Stimulated activated CD4-positive, alpha-beta T cell treated with anti-CD3 and anti-CD28 coated beads, Interleukin-1b, Interleukin-23, amount 100 ng/mL, for 1 hour (primary cell): ENCODE results near the gene ABL1.

Experiments used
- DNase-seq, 2 donors: peaks; one replicate each; pipeline ENCODE4 v3.0.0-alpha.2; 2020; ENCODE audit warnings: low read depth in 2 of 2

ABL1 gene

DNA sequence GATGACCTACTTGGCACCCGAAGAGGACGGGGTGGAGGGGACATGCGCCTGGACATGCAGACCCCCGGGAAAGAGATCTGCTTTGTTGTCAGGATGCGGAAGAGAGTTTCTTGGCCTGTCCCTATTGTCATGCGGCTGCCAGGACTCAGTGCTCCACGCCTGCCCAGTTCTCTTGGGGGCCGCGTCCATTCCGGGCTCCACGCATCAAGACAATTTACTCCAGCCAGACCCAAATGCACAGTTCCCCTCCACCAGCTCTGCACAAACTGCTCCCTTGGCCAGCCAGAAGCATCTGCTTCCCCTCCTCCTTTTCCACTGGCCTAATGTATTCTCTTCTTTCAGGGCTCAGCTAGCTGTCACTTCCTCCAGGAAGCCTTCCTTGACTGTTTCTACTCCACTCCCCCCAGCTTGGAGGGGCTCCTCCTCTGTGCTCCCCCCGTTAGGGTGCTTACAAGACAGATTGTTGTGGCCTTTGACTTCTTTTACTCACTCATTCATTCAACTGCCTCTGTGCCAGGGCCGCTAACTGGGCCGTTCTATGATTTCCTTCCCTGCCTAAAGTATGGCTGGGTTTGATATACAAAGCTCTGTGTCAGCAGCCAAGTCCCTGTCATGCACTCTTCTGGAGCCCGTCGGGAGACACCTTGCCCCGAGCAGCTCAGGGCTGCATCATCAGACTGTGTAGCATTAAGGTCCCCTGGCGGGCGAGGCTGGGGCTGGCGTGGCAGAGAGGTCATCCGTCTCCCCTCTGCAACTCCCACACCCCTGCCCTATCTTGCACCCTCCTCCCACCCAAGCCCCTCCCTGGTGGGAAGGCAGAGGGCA is 97.4 kb downstream of the ABL1 start:
- no peak for DNase-seq

DNA sequence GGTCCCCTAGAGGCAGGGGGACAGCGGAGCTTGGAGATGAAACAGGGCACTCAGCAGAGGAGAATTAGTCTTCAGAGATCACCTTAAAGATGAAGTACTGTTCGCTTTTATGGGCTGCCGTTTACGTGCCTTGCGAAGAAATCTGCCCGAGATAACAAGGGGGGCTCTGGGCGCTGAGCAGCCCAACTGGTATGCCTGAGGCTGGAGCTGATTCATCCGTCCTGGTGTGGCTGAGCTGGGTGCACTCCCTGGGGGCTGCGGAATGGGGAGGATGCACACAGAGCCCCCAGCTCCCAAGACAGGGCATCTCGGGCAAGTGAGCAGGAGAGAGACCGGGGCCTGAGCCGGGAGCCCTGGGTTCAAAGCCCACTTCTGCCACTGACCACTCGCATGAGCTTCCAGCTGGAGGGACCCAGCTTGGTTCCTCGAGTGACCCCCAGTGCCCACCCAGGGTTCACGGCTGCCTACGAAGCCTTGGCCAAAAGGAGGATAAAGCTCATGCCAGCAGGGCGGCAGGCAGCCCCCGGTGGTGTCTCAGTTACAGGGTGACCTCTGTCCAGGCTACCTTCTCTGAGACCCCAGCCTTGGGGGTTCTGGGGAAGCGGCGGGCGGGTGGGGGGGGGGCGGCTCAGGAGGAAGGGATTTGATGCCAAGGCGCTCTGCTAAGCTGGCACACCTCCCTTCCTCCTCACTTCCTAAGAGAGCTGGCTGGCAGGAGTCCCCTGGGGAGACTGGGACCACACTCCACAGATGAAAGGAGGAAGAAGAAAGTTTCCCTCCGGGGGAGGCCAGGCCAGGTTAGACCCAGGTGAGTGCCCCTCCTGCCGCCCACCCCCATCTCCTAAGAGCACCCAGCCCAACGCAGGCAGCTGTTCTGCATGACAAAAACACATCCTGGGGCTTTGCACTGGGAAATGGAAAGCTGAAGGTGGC is 98.3 kb downstream of the ABL1 start:
- DNase-seq = no peak

DNA sequence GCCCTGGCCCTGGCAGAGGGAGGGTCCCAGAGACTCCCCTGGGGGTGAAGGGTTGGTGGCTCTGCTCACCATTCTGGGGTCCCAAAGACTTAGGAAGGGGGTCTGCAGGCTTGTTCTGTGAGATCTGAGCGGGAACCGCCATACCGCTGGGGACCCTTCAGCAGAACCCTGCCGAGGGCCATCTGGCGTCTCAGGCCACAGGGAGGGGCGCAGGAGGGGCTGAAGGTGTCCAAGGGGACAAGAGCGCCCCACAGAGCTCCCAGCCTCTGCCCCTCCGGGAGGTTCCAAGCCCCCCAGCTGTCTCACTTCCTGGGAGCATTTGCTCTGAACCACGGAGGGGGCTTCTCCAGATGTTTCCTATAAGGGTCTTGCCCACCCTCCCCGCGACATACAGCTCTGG is 99.2 kb downstream of the ABL1 start:
- no peak for DNase-seq

DNA sequence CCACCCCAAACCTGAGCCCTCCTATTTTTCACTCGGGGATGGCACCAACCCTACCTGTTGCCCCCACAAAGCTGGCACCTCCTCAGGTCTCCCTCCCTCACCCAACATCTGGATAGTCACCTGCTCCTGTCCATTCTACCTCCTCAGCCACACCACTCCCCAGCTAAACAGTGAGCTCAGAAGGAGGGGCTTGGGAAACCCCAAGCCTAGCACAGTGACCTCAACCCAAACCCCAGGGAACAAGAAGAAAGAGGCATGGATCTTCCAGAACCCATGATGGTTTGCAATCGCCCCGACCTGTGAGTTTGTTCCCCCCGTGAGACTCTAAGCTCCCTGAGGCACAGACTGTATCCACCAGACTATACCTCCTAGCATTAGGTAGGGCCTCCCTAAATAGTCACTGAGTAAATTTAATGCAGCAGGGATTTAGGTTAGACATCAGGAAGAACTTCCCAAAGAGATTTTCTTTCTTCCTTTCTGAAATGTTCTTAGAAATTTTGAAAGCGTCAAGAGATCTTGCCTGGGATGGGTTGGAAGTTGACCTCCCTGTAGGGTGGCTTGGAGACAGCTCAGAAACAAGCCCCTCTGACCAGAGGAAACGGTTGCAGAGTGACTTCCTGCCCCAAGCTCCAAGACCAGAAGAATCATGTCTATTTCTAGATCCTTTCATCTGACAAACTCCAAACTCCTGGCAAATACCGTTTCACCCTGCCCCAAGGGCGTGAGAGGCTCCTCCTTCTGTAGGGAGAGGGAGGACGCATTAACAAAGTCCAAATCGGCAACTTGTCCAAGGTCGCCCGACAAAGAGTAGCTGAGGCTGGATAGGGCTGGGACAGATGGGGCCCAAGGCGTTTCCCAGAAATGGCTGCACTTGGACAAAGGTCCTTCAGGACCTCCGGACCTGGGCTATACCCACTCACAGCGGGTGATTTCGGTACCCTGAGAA is 99.9 kb downstream of the ABL1 start:
- DNase-seq = no peak

DNA sequence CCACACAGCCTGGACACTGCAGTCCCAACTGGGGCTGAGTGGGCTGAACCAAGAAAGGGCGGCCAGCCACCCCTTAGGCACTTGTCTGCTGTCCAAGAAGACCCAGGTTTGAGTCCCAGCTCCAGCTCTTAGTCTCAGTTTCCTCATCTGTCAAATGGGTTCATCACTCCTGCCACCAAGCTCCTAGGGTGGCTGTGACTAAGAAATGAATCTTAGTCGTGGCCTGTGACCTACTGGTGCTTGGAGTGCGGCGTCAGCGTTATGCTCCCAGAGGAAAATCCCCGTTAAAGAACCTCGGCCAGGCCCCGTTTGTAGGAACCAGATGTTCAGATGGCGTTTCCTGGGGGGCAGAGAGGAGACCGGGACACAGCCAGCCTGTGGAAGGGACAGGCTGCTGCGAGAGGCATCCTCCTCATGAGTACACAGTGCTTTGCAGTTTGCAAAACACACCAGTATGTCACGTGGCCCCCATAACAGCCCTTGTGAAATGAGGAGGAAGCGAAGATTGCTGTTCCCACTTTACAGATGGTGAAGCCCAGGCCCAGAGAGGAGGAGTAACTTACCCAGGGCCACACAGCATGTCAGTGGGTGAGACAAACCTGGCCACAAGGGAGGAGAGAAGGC is 100.7 kb downstream of the ABL1 start:
- DNase-seq = no peak

DNA sequence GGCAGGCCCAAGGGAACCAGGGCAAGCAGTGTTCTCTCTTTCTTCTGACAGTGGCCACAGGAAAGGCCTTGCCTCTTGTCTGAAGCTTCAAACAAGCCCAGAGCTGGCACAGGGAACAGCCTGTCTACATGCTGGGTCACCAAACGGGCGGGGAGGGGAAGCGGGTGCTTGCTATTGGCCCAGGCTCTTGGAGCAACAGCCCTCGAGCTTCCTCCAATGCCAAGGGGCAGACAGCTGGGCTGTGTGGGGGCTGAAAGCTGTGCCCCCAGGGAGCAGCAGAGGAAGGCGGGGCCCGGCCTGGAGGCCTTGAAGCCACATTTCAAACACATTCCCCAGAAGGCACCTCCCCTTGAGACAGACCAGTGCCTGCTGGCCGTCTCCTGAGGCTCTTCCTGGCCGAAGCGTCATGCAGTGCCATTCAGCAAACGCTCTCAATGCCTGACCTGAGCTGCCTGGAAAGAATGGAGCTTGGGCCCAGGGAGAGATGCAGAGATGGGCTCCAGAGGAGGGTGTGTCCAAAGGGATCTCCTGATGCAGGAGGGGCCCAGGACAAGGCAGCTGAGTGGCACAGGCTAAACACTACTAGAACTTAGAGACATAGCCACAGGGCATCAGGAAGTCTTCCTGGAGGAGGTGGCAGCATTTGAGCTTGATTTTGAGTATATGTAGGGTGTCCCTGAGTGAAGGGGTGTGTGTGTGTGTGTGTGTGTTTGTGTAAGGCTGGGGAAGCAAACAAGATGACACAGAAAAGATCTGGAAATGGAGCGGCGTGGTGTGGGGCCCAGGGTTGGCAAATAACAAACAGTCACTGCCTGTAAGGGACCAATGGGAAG is 101.4 kb downstream of the ABL1 start:
- DNase-seq = no peak
